Thyroid gland (tissue), 4 donors: Measurements from ENCODE around the gene PHACTR4.

Experiments
- CTCF ChIP-seq, 6 experiments: fragments of 200-600 bp in 3 of 6; fragments of 450-650 bp in 3 of 6; sonication (generic) in 3 of 6; IDR thresholded peaks; one replicate each; pipeline ENCODE4 v1.5.1; 2016 to 2019; ENCODE audit warnings: antibody characterized with exemption in 6 of 6, mild to moderate bottlenecking in 2 of 6, inconsistent platforms in 1 of 6, moderate library complexity in 1 of 6
- POLR2A ChIP-seq, 2 donors: fragments of 450-650 bp; IDR thresholded peaks; one replicate each; pipeline ENCODE4 v1.6.1; 2017; ENCODE audit warnings: antibody characterized with exemption in 2 of 2, mild to moderate bottlenecking in 2 of 2, moderate library complexity in 1 of 2

GRCh38 chr1:28447679-28448078, 78.1 kb downstream of the PHACTR4 start:
- TF ChIP-seq CTCF (IDR thresholded peaks at IDR 0.05) (no peak), POLR2A (IDR thresholded peaks at IDR 0.05) (no peak)
